ENCODE measurements around the gene RPL32. TPM values are rescaled to one million over a fixed set of nuclear protein-coding genes. Genes with fewer than 3 reads are reported as not detected.

The RPL32 gene
- total RNA-seq, 1 experiment from 2014 or later, result 1,643 TPM

GRCh38 chr3:12828751-12829150 is 12.6 kb downstream of the RPL32 start:
- no peak overlapping the region for H3K27ac Mint-ChIP-seq
- CTCF ChIA-PET, result interaction anchor here (1.1 kb wide), 1 partner anchor 19 kb away, joined by 3 read pairs; no protein-coding TSS in a partner anchor
- no peaks in the 10 kb centered on the region for H3K27me3 Mint-ChIP-seq (ENCODE audit: low read depth)
- no peak for DNase-seq (ENCODE audit: low spot score)
- no peaks in the 10 kb centered on the region for H3K9me3 Mint-ChIP-seq
- POLR2A ChIA-PET, result interaction anchor here (0.7 kb wide), 1 partner anchor 19 kb away, joined by 5 read pairs; no protein-coding TSS in a partner anchor
- H3K4me3 Mint-ChIP-seq, result no peak overlapping the region
- peaks cover 27% of the 10 kb centered on the region for H3K36me3 Mint-ChIP-seq
- ATAC-seq, result no peak
- no peak for TF ChIP-seq E2F4 (CRISPR knock-in tag; IDR thresholded peaks at IDR 0.05; ENCODE audit: borderline replicate concordance, low read depth)
- TF ChIP-seq SP1 (CRISPR knock-in tag; conservative IDR thresholded peaks at IDR 0.05), result no peak
- TF ChIP-seq PRRX2 (CRISPR knock-in tag; IDR thresholded peaks at IDR 0.05), result no peak
- no peak for TF ChIP-seq MLX (CRISPR knock-in tag; IDR thresholded peaks at IDR 0.05)
- no peak for TF ChIP-seq ZNF416 (CRISPR knock-in tag; IDR thresholded peaks at IDR 0.05)
- TF ChIP-seq USF2 (CRISPR knock-in tag; IDR thresholded peaks at IDR 0.05), result no peak
- TF ChIP-seq MXD4 (CRISPR knock-in tag; IDR thresholded peaks at IDR 0.05; ENCODE audit: borderline replicate concordance), result no peak
- no peak for TF ChIP-seq ATF1 (CRISPR knock-in tag; IDR thresholded peaks at IDR 0.05)
- TF ChIP-seq JUN (CRISPR knock-in tag; IDR thresholded peaks at IDR 0.05), result no peak
- no peak for TF ChIP-seq TEAD1 (CRISPR knock-in tag; IDR thresholded peaks at IDR 0.05)
- no peak for TF ChIP-seq FOXP1 (CRISPR knock-in tag; IDR thresholded peaks at IDR 0.05; ENCODE audit: borderline replicate concordance)
- TF ChIP-seq ESRRA (CRISPR knock-in tag; IDR thresholded peaks at IDR 0.05; ENCODE audit: borderline replicate concordance), result no peak
- H3K4me1 Mint-ChIP-seq, result peaks cover 32% of the 10 kb centered on the region

- DNase-seq (ENCODE audit: low spot score), result no peak
- POLR2A ChIA-PET, result no interaction called here
- H3K36me3 Mint-ChIP-seq, result peaks cover 8% of the 10 kb centered on the region; the same call in 1 of the 2 replicates
- no peaks in the 10 kb centered on the region for H3K9me3 Mint-ChIP-seq
- H3K4me1 Mint-ChIP-seq, result peaks cover 6% of the 10 kb centered on the region
- H3K4me3 Mint-ChIP-seq, result no peak overlapping the region
- ATAC-seq, result no peak
- no peaks in the 10 kb centered on the region for H3K27me3 Mint-ChIP-seq (ENCODE audit: low read depth)
- CTCF ChIA-PET, result interaction anchor here (1.3 to 1.4 kb wide), 2 partner anchors 15 to 18 kb away, joined by 5 to 7 read pairs; no protein-coding TSS in a partner anchor
- no peak overlapping the region for H3K27ac Mint-ChIP-seq
- no peak for TF ChIP-seq ERG (CRISPR knock-in tag; IDR thresholded peaks at IDR 0.05)
- no peak for TF ChIP-seq E2F5 (CRISPR knock-in tag; IDR thresholded peaks at IDR 0.05)
- TF ChIP-seq CBFB (CRISPR knock-in tag; IDR thresholded peaks at IDR 0.05; ENCODE audit: low read depth), result no peak
- no peak for TF ChIP-seq ETV6 (CRISPR knock-in tag; IDR thresholded peaks at IDR 0.05)
- no peak for TF ChIP-seq ZNF425 (CRISPR knock-in tag; conservative IDR thresholded peaks at IDR 0.05)
- TF ChIP-seq ZNF532 (CRISPR knock-in tag; IDR thresholded peaks at IDR 0.05; ENCODE audit: borderline replicate concordance), result no peak
- no peak for TF ChIP-seq GRHL2 (CRISPR knock-in tag; IDR thresholded peaks at IDR 0.05; ENCODE audit: insufficient replicate concordance, severe bottlenecking)
- no peak for TF ChIP-seq FOXP4 (CRISPR knock-in tag; IDR thresholded peaks at IDR 0.05)
- TF ChIP-seq NR3C1 (CRISPR knock-in tag; conservative IDR thresholded peaks at IDR 0.05; ENCODE audit: low read depth), result no peak
- no peak for TF ChIP-seq ATF1 (CRISPR knock-in tag; IDR thresholded peaks at IDR 0.05)
- TF ChIP-seq ZBTB21 (CRISPR knock-in tag; IDR thresholded peaks at IDR 0.05; ENCODE audit: borderline replicate concordance), result no peak
These were observed 16.2 kb downstream of the RPL32 start for GRCh38 chr3:12825156-12825555.
